BE2C (cell line): Measurements from ENCODE around the gene VOPP1.
"Not testable (repeated sequence)": the region's sequence is repeated elsewhere in the genome, so short reads cannot be mapped to it uniquely, and the experiment has no call there.

ENCODE experiments used
- DNase-seq: peaks from one replicate; pipeline ENCODE4 v3.0.0-alpha.2; 2020
- H3K27me3 ChIP-seq: fragments of 250-450 bp; sonication (Bioruptor Pico); 2 replicates; pipeline ENCODE4 v1.5.1; 2020; ENCODE audit warnings: mild to moderate bottlenecking
- H3K36me3 ChIP-seq: fragments of 250-450 bp; sonication (Bioruptor Pico); 2 replicates; pipeline ENCODE4 v1.5.1; 2020; ENCODE audit warnings: mild to moderate bottlenecking
- H3K4me1 ChIP-seq: fragments of 250-450 bp; sonication (Bioruptor Pico); 2 replicates; pipeline ENCODE4 v1.5.1; 2020
- H3K4me3 ChIP-seq: 2 replicates; pipeline ENCODE4 v1.5.1; 2011; ENCODE audit warnings: low read depth, low read length
- H3K9me3 ChIP-seq: fragments of 250-450 bp; sonication (Bioruptor Pico); 2 replicates; pipeline ENCODE4 v1.5.1; 2020
- CTCF ChIP-seq: IDR thresholded peaks from 2 replicates; pipeline ENCODE4 v1.5.1; 2012; ENCODE audit warnings: mild to moderate bottlenecking, low read depth, low read length

VOPP1 gene

GRCh38 chr7:55514546-55515265 lies 57.6 kb downstream of the VOPP1 start:
- Histone ChIP-seq H3K36me3 (peaks cover 7% of the 10 kb centered on the region), H3K4me1 (no peaks in the 10 kb centered on the region), H3K9me3 (no peaks in the 10 kb centered on the region), H3K27me3 (no peaks in the 10 kb centered on the region), H3K4me3 (no peak overlapping the region)
- DNase-seq, result no peak
- no peak for TF ChIP-seq CTCF

- no peak for DNase-seq
- Histone ChIP-seq H3K9me3 (no peaks in the 10 kb centered on the region), H3K4me3 (no peak overlapping the region), H3K27me3 (no peaks in the 10 kb centered on the region), H3K36me3 (peaks cover 7% of the 10 kb centered on the region), H3K4me1 (no peaks in the 10 kb centered on the region)
- no peak for TF ChIP-seq CTCF
Measured at GRCh38 chr7:55513868-55514267, 58.4 kb downstream of the VOPP1 start.

DNA sequence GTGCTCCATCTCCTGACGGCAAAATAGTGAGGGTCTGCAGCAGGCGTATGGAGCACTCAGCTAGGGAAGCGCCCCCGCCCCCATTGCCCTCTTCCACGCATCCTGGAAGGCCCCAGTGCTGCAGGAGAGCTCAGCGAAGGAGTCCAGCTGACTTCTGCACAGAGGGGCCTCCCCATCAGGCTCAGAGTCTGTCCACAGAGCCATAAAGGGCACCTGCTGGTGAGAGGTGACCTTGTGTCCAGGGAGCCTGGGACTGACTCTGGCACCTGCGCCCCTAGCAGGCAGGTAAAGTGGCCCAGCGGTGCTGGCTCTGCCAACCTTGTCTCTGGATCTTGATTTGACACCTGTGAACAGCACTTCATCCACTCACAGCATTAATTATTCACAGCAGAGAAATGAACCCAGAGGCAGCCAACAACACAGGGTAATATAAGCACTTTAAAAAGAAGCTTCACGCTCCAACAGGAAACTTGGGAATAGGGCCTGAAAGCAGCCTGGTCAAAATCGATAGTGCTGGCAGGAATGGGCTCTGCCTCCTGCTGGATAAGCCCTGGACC lies 59.6 kb downstream of the VOPP1 start:
- Histone ChIP-seq H3K4me1 (no peaks in the 10 kb centered on the region), H3K27me3 (no peaks in the 10 kb centered on the region), H3K36me3 (peaks cover 7% of the 10 kb centered on the region), H3K9me3 (no peaks in the 10 kb centered on the region), H3K4me3 (no peak overlapping the region)
- DNase-seq, result no peak
- no peak for TF ChIP-seq CTCF

DNA sequence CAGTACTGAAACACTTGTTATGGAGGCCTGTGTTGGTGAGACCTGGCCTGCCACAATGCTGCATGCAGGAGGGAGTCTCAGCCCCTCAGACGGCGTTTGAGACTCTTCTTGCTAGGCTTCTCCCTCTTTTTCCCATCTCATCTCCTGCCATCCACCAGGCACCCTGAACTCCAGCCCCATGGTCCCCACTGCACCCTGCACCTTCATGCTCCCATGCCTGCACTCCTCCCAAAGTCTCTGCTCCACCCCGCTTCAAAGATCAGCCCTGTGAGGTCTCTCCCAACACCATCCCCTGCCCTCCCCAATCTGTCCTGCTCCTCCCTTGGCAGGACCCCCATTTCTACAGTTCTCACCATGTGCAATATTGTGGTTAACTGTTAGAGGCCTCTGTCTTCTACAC lies 61.7 kb downstream of the VOPP1 start:
- no peak for TF ChIP-seq CTCF
- DNase-seq, result no peak
- H3K27me3 ChIP-seq, result no peaks in the 10 kb centered on the region
- H3K4me1 ChIP-seq, result no peaks in the 10 kb centered on the region
- no peak overlapping the region for H3K4me3 ChIP-seq
- H3K9me3 ChIP-seq, result no peaks in the 10 kb centered on the region
- H3K36me3 ChIP-seq, result no peaks in the 10 kb centered on the region; the same call in 1 of the 2 replicates

GRCh38 chr7:55510206-55510605 lies 62.1 kb downstream of the VOPP1 start:
- not testable (repeated sequence) for H3K36me3 ChIP-seq, H3K27me3 ChIP-seq, DNase-seq, H3K4me3 ChIP-seq, H3K9me3 ChIP-seq, H3K4me1 ChIP-seq

DNA sequence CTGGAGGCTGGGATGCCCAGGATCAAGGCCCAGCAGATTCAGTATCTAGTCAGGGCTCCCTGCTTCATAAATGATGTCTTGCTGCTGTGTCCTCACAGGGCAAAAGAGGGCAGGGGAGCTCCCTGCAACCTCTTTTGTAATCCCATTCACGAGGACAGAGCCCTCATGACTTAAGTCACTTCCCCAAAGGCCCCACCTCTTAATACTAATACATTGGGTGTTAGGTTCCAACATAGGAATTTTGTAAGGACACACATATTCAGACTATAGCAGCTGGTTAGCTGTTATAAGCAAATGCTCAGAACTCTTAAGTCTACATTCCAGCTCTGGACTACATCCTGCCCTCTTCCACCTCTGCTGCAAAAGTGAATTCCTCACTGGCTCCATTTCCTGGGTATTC lies 63.0 kb downstream of the VOPP1 start:
- H3K27me3 ChIP-seq, result no peaks in the 10 kb centered on the region
- H3K4me1 ChIP-seq, result no peaks in the 10 kb centered on the region
- no peaks in the 10 kb centered on the region; the same call in 1 of the 2 replicates for H3K36me3 ChIP-seq
- H3K4me3 ChIP-seq, result no peak overlapping the region
- no peak for TF ChIP-seq CTCF
- H3K9me3 ChIP-seq, result no peaks in the 10 kb centered on the region
- no peak for DNase-seq
